NCI-H1417 (cell line): ENCODE data around the gene ADAMTS13.
"Not testable (repeated sequence)": the region's sequence is repeated elsewhere in the genome, so short reads cannot be mapped to it uniquely, and the experiment has no call there.

Source experiments
- DNase-seq, 3 experiments: peaks; one replicate each; lab custom pipeline; 2025; lab: John Stamatoyannopoulos, UW

The ADAMTS13 gene

DNA sequence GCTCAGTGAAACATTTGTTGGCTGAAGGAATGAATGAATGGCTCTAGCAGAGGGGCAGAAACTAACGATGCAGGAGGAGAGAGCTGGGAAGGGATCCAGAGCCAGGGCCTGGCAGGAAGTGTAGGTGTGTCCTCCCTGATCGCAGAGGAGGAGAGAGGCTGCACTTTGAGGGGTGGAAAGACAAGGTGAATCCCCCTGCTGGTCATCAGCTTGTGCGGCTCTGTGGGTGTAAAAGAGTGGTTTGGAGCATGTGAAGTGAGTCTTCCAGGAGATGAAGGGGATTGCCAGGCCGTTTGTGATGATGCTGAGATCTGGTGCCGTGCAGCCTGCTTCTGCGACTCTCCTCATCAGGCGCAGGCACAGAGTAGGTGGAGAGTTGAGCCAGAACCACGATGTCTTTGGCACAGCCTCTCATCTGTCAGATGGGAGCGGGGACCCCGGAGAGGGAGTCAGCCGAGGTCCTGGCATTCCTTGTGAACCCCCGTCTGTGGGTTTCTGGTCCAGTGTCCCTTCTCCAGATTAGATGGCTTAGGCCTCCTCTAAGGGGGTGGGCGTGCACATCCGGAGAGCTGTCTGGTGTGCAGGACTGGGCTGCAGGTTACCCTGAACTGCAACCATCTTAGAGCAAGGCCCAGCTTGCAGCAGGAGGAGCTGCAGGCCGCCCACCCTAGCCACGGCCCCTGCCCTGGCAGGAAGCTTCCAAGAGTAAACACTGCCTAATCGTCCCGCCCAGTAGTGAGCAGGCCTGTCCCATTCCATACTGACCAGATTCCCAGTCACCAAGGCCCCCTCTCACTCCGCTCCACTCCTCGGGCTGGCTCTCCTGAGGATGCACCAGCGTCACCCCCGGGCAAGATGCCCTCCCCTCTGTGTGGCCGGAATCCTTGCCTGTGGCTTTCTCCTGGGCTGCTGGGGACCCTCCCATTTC lies at the start of gene ADAMTS13:
Gene ADAMTS13 (plus strand): TSS at position 753 of the 928 bp plus-strand sequence. CDS start 77 bp downstream, at position 830.
- DNase-seq, result peak in 1 of 3 experiments; percentile 10

DNA sequence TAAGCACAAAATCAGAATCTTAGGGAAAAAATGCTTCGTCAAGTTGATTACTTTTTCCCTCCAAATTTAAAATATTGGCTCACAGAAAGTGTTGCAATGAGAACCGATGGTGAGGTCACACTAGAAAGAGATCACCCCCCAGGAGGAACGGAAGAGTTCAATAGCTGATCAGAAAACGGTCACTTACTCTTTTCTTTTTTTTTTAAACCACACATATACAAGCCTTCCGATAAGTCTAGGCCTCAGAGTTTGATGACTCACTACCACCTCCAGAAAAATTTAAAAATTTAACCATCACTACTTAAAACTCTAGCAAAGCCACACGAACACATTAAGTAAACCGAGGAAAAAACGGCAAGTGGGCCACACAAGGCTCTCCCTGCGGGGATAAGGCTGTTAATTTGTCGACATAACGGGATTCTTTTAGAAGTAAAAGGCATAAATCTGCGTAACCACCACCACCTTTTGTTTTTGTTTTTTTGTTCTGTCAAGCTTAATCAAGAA lies 47.5 kb upstream of the ADAMTS13 start:
- no peak for DNase-seq

- DNase-seq, result peak in 2 of 3 experiments; percentile 71 to 78
Measured at GRCh38 chr9:133375116-133375723, 46.9 kb upstream of the ADAMTS13 start.

- peak; percentile 92 to 98 (median 98) for DNase-seq
Measured at GRCh38 chr9:133375724-133376654, 46.2 kb upstream of the ADAMTS13 start, which contains the start of the genes STKLD1 and SURF4. Gene STKLD1, plus strand, starts transcription at chr9:133376366. Its CDS starts 108 bp downstream, at chr9:133376474. Gene SURF4, minus strand, starts transcription at chr9:133376060. Its CDS starts 91 bp downstream, at chr9:133375969.

GRCh38 chr9:133377280-133377679 lies 44.9 kb upstream of the ADAMTS13 start:
- not testable (repeated sequence) for DNase-seq

DNA sequence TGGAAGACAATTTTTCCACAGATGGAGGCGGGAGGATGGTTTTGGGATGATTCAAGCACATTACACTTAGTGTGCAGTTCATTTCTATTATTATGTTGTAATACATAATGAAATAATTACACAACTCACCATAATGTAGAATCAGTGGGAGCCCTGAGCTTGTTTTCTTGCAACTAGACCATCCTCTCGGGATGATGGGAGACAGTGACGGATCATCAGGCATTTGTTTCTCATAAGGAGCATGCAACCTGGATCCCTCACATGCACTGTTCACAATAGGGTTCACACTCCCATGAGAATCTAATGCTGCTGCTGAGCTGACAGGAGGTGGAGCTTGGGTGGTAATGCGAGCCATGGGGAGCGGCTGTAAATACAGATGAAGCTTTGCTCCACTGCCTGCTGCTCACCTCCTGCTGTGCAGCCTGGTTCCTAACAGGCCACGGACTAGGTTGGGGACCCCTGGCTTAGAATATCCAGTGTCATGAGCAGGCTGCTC lies 44.4 kb upstream of the ADAMTS13 start:
- DNase-seq, result no peak

DNA sequence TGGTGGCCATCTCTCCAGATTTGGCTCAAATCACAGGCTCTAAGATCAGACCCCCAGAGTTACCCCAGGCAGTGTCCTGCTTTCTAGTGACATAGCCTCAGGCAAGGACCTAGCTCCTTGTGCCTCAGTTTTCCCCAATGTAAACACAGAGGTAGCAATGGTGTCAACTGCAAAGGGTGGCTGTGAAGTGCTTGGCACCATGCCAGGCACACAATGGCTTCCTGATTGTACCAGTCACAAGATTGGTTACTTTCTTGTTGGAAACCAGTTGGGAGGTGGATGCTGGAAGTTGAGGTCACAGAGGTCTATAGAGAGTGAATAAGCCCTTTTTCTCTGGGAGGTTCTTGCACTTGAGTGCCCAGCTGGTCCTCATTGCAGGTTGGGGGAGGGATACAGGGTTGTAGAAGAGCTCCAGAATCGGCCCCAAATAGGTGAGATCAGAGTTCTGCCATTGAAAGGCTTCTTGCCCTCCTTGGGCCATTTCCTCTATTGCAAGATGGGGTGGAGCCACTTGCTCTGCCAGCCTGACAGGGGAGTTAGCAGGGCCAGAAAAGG lies 43.7 kb upstream of the ADAMTS13 start:
- DNase-seq, result peak in 1 of 3 experiments; percentile 14

DNA sequence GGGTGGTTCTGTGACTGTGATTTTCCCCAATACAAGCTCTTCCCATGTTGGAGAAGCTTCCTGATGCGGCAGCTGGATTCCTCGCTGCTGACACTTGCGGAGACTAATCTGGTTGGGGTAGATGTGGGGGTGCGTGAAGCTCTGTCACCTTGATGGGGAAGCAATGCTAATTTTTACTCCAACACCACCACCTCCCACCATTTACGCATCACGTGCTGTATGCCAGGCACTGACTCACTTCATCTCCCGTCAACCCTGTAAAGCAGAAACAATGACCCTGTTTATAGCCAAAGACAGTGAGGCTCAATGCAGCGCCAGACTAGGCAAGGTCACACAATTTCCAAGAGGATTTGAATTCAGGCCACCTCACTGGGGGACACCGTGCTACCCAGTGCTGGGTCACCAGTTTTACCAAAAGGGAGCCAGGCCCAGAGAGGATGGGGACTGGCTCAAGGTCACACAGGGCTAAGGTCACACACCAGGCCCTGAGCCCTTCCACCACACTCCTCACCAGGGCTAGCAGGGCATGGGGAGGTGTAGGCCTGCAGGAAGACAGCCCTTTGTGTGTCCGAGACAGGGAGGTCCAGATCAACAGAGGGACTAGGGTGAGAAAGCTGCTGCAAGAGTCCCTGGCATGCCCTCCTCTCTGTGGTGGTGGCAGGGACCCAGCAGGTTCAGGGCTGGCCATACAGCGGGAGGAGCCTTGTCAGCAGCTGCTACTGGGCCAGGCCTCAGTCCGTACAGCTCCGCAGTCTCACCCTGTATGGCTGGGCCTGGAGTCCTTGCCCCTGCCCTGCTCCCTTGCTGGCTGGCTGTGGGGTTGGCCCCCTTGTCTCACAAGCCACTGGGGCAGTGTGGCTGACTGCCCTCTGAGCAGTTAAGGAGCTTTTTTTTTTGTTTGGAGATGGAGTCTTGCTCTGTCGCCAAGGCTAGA lies 42.7 kb upstream of the ADAMTS13 start:
- no peak for DNase-seq

- no peak for DNase-seq
Measured at GRCh38 chr9:133380734-133381133, 41.4 kb upstream of the ADAMTS13 start.

GRCh38 chr9:133382507-133383141 lies 39.5 kb upstream of the ADAMTS13 start:
- DNase-seq, result no peak

- DNase-seq, result no peak
Measured at GRCh38 chr9:133383438-133383837, 38.7 kb upstream of the ADAMTS13 start.

GRCh38 chr9:133384736-133385321 lies 37.3 kb upstream of the ADAMTS13 start:
- no peak for DNase-seq

DNA sequence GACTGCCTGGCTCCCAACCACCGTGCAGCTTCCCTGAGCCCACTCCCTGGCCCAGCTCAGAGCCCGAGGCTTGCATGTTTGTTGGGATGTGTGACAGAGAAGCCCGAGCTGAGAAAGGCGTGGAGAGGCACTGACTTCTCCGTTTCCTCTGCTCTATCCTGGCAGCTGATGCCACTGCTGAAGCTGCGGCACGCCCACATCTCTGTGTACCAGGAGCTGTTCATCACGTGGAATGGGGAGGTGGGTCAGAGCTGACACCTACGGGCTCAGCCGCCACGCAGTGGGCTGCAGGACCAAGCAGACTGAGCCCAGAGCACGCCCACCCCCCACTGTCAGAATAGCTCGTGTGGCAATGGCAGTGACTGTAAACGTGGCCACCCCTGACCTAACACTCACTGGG lies 36.7 kb upstream of the ADAMTS13 start:
- no peak for DNase-seq

DNA sequence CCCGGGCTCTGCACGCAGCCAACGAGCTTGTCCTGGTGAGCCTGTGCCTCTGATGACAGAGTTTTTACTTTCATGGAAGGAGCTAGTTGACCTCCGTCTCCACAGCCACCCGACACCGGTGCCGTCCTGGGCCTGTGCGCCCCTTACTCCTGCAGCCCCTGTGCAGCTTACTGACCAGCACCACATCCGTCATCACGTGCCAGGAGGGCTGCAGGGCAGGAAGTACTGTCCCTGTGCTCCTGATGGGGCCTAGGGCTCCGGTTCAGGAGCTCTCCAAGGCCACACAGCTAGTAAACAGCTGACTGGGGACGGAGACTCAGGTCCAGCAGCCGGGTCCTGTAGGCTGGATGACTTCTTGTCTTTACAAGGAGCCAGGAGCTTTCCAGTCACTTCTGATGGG lies 35.8 kb upstream of the ADAMTS13 start:
- no peak for DNase-seq

DNA sequence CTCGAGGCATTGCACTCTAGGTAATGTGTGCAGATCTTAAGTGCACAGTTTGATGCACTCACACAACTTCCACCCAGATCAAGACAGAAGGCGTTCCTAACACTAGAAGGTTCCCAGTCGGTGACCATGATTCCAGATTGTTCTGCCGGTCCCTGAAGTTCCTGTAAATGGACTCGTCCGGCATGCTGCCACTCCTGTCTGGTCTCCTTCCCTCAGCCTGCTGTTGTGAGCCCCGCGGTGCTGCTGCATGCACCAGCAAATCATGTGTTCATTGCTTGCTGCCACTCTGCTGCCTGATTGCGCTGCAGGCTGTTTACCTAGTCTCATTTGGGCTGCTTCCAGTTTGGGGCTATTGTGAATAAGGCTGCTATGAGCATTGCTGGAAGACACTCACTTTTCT lies 34.5 kb upstream of the ADAMTS13 start:
- DNase-seq, result peak in 2 of 3 experiments; percentile 50 to 71

GRCh38 chr9:133389025-133389557 lies 33.1 kb upstream of the ADAMTS13 start:
- DNase-seq, result no peak

- DNase-seq, result no peak
Measured at GRCh38 chr9:133389562-133389961, 32.6 kb upstream of the ADAMTS13 start.

GRCh38 chr9:133390713-133391112 lies 31.5 kb upstream of the ADAMTS13 start:
- DNase-seq, result no peak

DNA sequence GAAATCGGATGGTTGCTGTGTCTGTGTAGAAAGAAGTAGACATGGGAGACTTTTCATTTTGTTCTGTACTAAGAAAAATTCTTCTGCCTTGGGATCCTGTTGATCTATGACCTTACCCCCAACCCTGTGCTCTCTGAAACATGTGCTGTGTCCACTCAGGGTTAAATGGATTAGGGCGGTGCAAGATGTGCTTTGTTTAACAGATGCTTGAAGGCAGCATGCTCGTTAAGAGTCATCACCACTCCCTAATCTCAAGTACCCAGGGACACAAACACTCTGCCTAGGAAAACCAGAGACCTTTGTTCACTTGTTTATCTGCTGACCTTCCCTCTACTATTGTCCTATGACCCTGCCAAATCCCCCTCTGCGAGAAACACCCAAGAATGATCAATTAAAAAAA lies 30.7 kb upstream of the ADAMTS13 start:
- DNase-seq, result not testable (repeated sequence)
